IMR-90 (cell line): ENCODE data around the gene CAPN8.

Source experiments
- CEBPB ChIP-seq: IDR thresholded peaks from 2 replicates; pipeline ENCODE4 v1.6.1; 2012; ENCODE audit warnings: low read depth, low read length, improper control_type of control experiment
- CTCF ChIP-seq: conservative IDR thresholded peaks from 2 replicates; pipeline ENCODE4 v1.5.1; 2012; ENCODE audit warnings: mild to moderate bottlenecking, low read depth, low read length, improper control_type of control experiment
- MXI1 ChIP-seq: IDR thresholded peaks from 2 replicates; pipeline ENCODE4 v1.6.1; 2012; ENCODE audit warnings: low read depth, mild to moderate bottlenecking, low read length, moderate library complexity, borderline replicate concordance
- POLR2A ChIP-seq: IDR thresholded peaks from 2 replicates; pipeline ENCODE4 v1.6.1; 2012; ENCODE audit warnings: mild to moderate bottlenecking, low read depth, low read length
- RAD21 ChIP-seq: IDR thresholded peaks from 2 replicates; pipeline ENCODE4 v1.6.1; 2012; ENCODE audit warnings: low read length, improper control_type of control experiment
- RFX5 ChIP-seq: IDR thresholded peaks from 2 replicates; pipeline ENCODE4 v1.8.0; 2012; ENCODE audit warnings: low read depth, mild to moderate bottlenecking, low read length, moderate library complexity
- SMC3 ChIP-seq: fragments of 150-350 bp; IDR thresholded peaks from 2 replicates; pipeline ENCODE4 v1.6.1; 2016; ENCODE audit warnings: low read depth, mild to moderate bottlenecking, antibody characterized with exemption, low read length, moderate library complexity
- USF2 ChIP-seq: fragments of 150-350 bp; IDR thresholded peaks from 2 replicates; pipeline ENCODE4 v1.6.1; 2017; ENCODE audit warnings: mild to moderate bottlenecking, antibody characterized with exemption, low read length, low read depth
- TF ChIP-seq, protein P1 (sequence below): fragments of 150-350 bp; IDR thresholded peaks from 2 replicates; pipeline ENCODE4 v1.6.1; 2016; ENCODE audit warnings: low read depth, mild to moderate bottlenecking, low read length, moderate library complexity, borderline replicate concordance

GRCh38 chr1:223659711-223660110 lies 5.8 kb downstream of the CAPN8 start:
- TF ChIP-seq CTCF (no peak), POLR2A (no peak), RAD21 (no peak), MXI1 (no peak), CEBPB (no peak), USF2 (no peak), RFX5 (no peak), SMC3 (no peak)
- TF ChIP-seq, protein P1, sequence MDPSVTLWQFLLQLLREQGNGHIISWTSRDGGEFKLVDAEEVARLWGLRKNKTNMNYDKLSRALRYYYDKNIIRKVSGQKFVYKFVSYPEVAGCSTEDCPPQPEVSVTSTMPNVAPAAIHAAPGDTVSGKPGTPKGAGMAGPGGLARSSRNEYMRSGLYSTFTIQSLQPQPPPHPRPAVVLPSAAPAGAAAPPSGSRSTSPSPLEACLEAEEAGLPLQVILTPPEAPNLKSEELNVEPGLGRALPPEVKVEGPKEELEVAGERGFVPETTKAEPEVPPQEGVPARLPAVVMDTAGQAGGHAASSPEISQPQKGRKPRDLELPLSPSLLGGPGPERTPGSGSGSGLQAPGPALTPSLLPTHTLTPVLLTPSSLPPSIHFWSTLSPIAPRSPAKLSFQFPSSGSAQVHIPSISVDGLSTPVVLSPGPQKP = no peak
